OCI-LY3 (cell line): ENCODE data around the gene PFN1.

ENCODE experiments used
- CTCF ChIP-seq: fragments of 200-600, 300-600 bp; sonication (generic); IDR thresholded peaks from 2 replicates; pipeline ENCODE4 v1.5.1; 2014; ENCODE audit warnings: antibody characterized with exemption, low read length, low read depth
- EZH2phosphoT487 ChIP-seq: fragments of 200-600 bp; shearing (Covaris generic); IDR thresholded peaks from 2 replicates; pipeline ENCODE4 v1.6.1; 2018; ENCODE audit warnings: antibody characterized with exemption, mixed run types, low read depth

- TF ChIP-seq CTCF (no peak), EZH2phosphoT487 (no peak)
These were observed 21.9 kb upstream of the PFN1 start for GRCh38 chr17:4970273-4970672.
